Measurements from ENCODE around the gene DOCK1.

DNA sequence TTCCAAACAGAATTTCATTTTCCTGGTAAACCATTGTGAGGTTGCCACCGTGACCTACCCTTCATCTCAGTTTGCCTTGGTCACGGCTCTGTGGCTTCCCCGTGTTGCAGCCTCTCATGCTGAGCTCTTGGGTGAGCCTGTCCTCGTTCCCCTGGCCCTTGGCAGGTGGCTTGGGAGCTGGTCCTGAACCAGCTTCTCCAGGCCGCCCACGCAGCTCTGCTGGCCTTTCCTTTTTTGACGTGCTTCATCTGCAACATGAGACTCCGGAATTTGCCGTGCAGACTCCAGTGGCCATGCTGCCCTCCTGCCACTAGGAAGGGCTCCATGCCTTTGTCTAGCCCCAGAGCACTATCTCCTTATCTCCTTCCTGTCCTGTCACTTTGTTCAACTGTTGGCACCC is 550.9 kb downstream of the DOCK1 start:
- TF ChIP-seq, protein P1, sequence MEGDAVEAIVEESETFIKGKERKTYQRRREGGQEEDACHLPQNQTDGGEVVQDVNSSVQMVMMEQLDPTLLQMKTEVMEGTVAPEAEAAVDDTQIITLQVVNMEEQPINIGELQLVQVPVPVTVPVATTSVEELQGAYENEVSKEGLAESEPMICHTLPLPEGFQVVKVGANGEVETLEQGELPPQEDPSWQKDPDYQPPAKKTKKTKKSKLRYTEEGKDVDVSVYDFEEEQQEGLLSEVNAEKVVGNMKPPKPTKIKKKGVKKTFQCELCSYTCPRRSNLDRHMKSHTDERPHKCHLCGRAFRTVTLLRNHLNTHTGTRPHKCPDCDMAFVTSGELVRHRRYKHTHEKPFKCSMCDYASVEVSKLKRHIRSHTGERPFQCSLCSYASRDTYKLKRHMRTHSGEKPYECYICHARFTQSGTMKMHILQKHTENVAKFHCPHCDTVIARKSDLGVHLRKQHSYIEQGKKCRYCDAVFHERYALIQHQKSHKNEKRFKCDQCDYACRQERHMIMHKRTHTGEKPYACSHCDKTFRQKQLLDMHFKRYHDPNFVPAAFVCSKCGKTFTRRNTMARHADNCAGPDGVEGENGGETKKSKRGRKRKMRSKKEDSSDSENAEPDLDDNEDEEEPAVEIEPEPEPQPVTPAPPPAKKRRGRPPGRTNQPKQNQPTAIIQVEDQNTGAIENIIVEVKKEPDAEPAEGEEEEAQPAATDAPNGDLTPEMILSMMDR (conservative IDR thresholded peaks at IDR 0.05; ENCODE audit: low read length): no peak
- no peak for TF ChIP-seq EZH2phosphoT487 (IDR thresholded peaks at IDR 0.05; ENCODE audit: borderline replicate concordance)
